ENCODE data around the gene FGFRL1. TPM values are rescaled to one million over a fixed set of nuclear protein-coding genes. Genes with fewer than 3 reads are reported as not detected.

FGFRL1 gene
- total RNA-seq, 6 experiments from 2014 or later, result 27.9 to 60.1 (median 45.7) TPM

GRCh38 chr4:1036976-1037810 lies 25.8 kb downstream of the FGFRL1 start:
- intact Hi-C loops (cut with DNase I), result no loop called here
- Histone ChIP-seq H3K27me3 (no peaks in the 10 kb centered on the region), H3K9me3 (no peaks in the 10 kb centered on the region), H3K36me3 (no peaks in the 10 kb centered on the region), H3K27ac (no peak overlapping the region), H3K4me3 (no peak overlapping the region), H3K4me1 (no peaks in the 10 kb centered on the region)
- no peak for TF ChIP-seq POLR2A (IDR thresholded peaks at IDR 0.05)
- DNase-seq (no peak), ATAC-seq (no peak)
- WGBS (ENCODE audit: insufficient coverage, low coverage, low lambda C conversion rate, missing lambda C conversion rate), result no CpG with 5 or more reads among the region's 26 CpGs

GRCh38 chr4:1038948-1039492 lies 27.6 kb downstream of the FGFRL1 start:
- no peaks in the 10 kb centered on the region for H3K4me1 ChIP-seq
- no peak for DNase-seq
- H3K4me3 ChIP-seq, result no peak overlapping the region
- H3K27me3 ChIP-seq, result no peaks in the 10 kb centered on the region
- H3K9me3 ChIP-seq, result no peaks in the 10 kb centered on the region
- intact Hi-C loops (cut with DNase I), result no loop called here
- no peak for TF ChIP-seq POLR2A (IDR thresholded peaks at IDR 0.05)
- H3K27ac ChIP-seq, result no peak overlapping the region
- 38% methylated on average over 8 of the region's 16 CpGs for WGBS (ENCODE audit: insufficient coverage, low coverage, low lambda C conversion rate, missing lambda C conversion rate)
- peak in 1 of 4 donors; percentile 43 for ATAC-seq
- H3K36me3 ChIP-seq, result no peaks in the 10 kb centered on the region

GRCh38 chr4:1039493-1040343 lies 28.3 kb downstream of the FGFRL1 start:
- no peaks in the 10 kb centered on the region for H3K36me3 ChIP-seq
- H3K4me1 ChIP-seq, result no peaks in the 10 kb centered on the region
- H3K27me3 ChIP-seq, result no peaks in the 10 kb centered on the region
- WGBS (ENCODE audit: insufficient coverage, low coverage, low lambda C conversion rate, missing lambda C conversion rate), result 71% methylated on average over 3 of the region's 20 CpGs
- ATAC-seq, result no peak
- TF ChIP-seq CTCF (IDR thresholded peaks at IDR 0.05), result no peak
- no peak for TF ChIP-seq POLR2A (IDR thresholded peaks at IDR 0.05)
- no peaks in the 10 kb centered on the region for H3K9me3 ChIP-seq
- no peak for DNase-seq
- intact Hi-C loops (cut with DNase I), result no loop called here
- H3K27ac ChIP-seq, result no peak overlapping the region
- H3K4me3 ChIP-seq, result no peak overlapping the region

DNA sequence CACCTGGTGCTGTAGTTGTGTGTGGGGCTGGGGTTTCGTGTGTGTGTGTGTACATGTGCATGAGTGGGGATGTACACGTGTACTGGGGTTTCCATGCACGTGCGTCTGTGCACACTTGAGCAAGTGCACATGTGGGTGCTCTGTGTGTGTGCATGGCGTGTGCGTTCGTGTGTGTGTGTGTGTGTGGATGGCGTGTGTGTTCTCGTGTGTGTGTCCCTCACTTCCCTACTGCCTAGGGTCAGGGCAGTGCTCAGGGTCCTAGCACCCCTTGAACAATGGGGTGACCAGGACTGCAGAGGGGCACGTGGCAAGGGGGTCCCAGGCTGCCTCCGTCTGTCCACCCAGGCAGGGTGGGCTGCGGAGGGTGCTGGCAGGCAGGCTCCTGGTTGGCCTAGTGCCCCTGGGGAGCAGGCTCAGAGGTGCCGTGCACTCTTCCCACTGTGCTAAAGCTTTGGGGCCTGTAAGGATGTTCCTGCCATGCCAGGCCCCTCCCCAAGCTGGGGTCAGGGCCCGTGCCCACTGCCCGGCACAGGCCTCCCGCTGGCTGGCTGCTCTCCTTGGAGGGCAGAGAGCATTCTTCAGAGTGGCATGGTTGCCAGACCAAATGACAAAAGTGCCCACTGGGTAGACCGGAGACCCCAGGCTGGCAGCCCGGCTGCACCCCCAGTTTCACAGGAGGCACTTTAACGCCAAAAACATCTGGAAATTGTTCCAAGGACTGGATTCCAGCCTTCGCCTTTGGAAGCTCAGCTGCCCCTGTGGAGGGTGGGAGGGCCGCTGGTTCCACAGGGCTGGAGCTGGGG lies 29.1 kb downstream of the FGFRL1 start:
- Histone ChIP-seq H3K27ac (no peak overlapping the region), H3K4me3 (no peak overlapping the region), H3K9me3 (no peaks in the 10 kb centered on the region), H3K4me1 (no peaks in the 10 kb centered on the region), H3K27me3 (no peaks in the 10 kb centered on the region), H3K36me3 (no peaks in the 10 kb centered on the region)
- TF ChIP-seq POLR2A (IDR thresholded peaks at IDR 0.05) (no peak), CTCF (IDR thresholded peaks at IDR 0.05) (no peak)
- DNase-seq (no peak), ATAC-seq (no peak)
- WGBS (ENCODE audit: insufficient coverage, low coverage, low lambda C conversion rate, missing lambda C conversion rate), result 89% methylated on average over 7 of the region's 21 CpGs
- intact Hi-C loops (cut with DNase I), result no loop called here

Measured in right lobe of liver (tissue), 6 donors.